Activated T-cell treated with anti-CD3 and anti-CD28 coated beads, Interleukin-2, amount 50 U/mL, for 72 hours (primary cell): ENCODE measurements around the gene MED15. TPM values are rescaled to one million over a fixed set of nuclear protein-coding genes. Genes with fewer than 3 reads are reported as not detected.
A peak's percentile ranks its signal among the peaks of the same experiment; 100 is the strongest.
"Not testable (repeated sequence)": the region's sequence is repeated elsewhere in the genome, so short reads cannot be mapped to it uniquely, and the experiment has no call there.

ENCODE experiments used
- ATAC-seq, 2 donors: fragments of 150-1000 bp; cut with Tn5 transposase; replicated peaks in 1 of 2; 2 replicates each; pipeline ENCODE4 v1.10.0; 2021; ENCODE audit warnings: moderate library complexity in 2 of 2, mild to moderate bottlenecking in 1 of 2
- DNase-seq, 2 donors: peaks; one replicate each; pipeline ENCODE4 v3.0.0; 2021 to 2022; ENCODE audit warnings: mixed read lengths in 1 of 2
- H3K27ac Mint-ChIP-seq: one replicate; pipeline ENCODE4 v1.8.0; 2022; ENCODE audit warnings: mild to moderate bottlenecking, moderate library complexity, mixed read lengths
- H3K27me3 Mint-ChIP-seq: one replicate; pipeline ENCODE4 v1.8.0; 2022; ENCODE audit warnings: low read depth, mixed read lengths
- H3K36me3 Mint-ChIP-seq, 2 donors: one replicate each; pipeline ENCODE4 v1.8.0; 2022; ENCODE audit warnings: mixed read lengths in 2 of 2, mild to moderate bottlenecking in 1 of 2; ENCODE audit not compliant: insufficient read depth in 2 of 2
- H3K4me1 Mint-ChIP-seq: one replicate; pipeline ENCODE4 v1.8.0; 2022; ENCODE audit warnings: low read depth, mixed read lengths
- H3K4me3 Mint-ChIP-seq, 2 donors: one replicate each; pipeline ENCODE4 v1.8.0; 2022; ENCODE audit warnings: mild to moderate bottlenecking in 2 of 2, mixed read lengths in 2 of 2, moderate library complexity in 2 of 2
- H3K9me3 Mint-ChIP-seq, 2 donors: one replicate each; pipeline ENCODE4 v1.8.0; 2022; ENCODE audit warnings: mixed read lengths in 2 of 2
- total RNA-seq, 2 donors: library from RNA; stranded (reverse); gene quantifications; one replicate each; pipeline ENCODE4 v1.2.3, GENCODE V29; 2022

MED15 gene
- total RNA-seq, 2 donors from 2014 or later, result 106 to 113 TPM

GRCh38 chr22:20470525-20470924 is 36.9 kb upstream of the MED15 start:
- H3K27me3 Mint-ChIP-seq, result not testable (repeated sequence)

GRCh38 chr22:20471126-20471833 is 36.1 kb upstream of the MED15 start:
- Mint-ChIP-seq H3K36me3 (peaks cover 2 to 7% of the 10 kb centered on the region in 2 donors), H3K4me3 (no peak overlapping the region), H3K4me1 (peaks cover 57% of the 10 kb centered on the region), H3K27me3 (no peaks in the 10 kb centered on the region), H3K27ac (peak overlapping the region; percentile 67), H3K9me3 (no peaks in the 10 kb centered on the region)
- ATAC-seq, result no peak
- DNase-seq, result no peak

More at GRCh38 chr22:20470525-20470924, 36.9 kb upstream of the MED15 start:
- H3K4me3 Mint-ChIP-seq, ATAC-seq, H3K36me3 Mint-ChIP-seq, DNase-seq, H3K9me3 Mint-ChIP-seq: not testable (repeated sequence)
- H3K4me1 Mint-ChIP-seq, result peaks cover 55% of the 10 kb centered on the region
- H3K27ac Mint-ChIP-seq, result peak overlapping the region; percentile 33

DNA sequence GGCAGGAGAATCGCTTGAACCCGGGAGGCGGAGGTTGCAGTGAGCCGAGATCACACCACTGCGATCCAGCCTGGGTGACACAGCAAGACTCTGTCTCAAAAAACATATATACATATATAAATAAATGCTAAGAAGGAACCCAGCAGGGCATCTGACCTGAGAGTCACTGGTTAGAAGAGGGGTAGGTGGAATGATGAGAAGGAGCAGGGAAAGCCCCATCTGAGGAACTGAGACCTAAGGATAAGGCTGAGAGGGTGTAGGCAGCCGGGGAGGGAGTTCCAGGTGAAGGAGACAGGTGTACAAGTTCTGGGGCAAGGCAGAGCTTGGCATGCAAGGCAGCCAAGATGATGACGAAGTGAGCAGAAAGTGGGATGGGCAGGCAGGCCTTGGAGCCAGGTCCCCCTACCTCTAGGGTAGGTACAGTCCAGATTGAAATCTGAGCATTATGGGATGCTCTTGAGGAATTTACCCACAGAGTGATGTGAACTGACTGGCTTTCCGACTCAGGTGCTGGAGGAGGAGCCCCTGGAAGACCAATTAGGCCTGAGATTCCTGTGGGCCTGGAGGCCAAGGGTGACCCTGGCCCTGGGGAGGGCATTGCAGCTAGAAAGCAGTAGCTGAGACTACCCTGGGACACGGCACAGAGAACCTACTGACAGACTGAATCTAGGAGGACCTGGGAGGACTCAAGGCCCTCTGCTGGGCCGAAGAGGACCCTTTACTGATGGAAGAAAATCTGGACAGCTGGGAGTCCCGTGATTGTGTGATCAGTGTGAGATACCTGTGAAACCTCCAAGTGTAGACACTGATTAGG is 34.6 kb upstream of the MED15 start:
- DNase-seq (no peak), ATAC-seq (no peak)
- Mint-ChIP-seq H3K27me3 (no peaks in the 10 kb centered on the region), H3K9me3 (no peaks in the 10 kb centered on the region), H3K4me3 (no peak overlapping the region), H3K27ac (peak overlapping the region; percentile 25), H3K36me3 (peaks cover 2 to 7% of the 10 kb centered on the region in 2 donors), H3K4me1 (peaks cover 57% of the 10 kb centered on the region)

DNA sequence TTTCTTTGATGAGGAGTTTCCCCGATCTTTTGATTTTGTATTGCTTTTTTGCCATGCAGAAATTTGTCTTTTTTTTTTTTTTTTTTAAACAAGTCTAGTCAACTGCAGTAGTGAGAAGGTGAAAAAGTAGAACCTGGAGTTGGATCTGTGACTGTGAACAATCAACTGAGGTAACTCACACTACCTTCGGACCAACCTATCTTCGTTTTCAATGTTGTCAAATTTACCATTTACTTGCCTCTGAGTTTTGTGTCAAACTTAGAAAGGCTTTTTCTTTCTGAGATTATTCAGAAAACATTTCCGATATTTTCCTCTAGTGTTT is 32.3 kb upstream of the MED15 start:
- peak overlapping the region; percentile 69 to 90 for H3K4me3 Mint-ChIP-seq
- peak overlapping the region; percentile 99 for H3K27ac Mint-ChIP-seq
- H3K4me1 Mint-ChIP-seq, result peaks cover 50% of the 10 kb centered on the region

GRCh38 chr22:20475569-20475968 is 31.8 kb upstream of the MED15 start:
- Mint-ChIP-seq H3K27ac (peak overlapping the region; percentile 99), H3K4me1 (peaks cover 54% of the 10 kb centered on the region), H3K4me3 (peak overlapping the region; percentile 69 to 90)
- not testable (repeated sequence) for ATAC-seq, H3K36me3 Mint-ChIP-seq, H3K9me3 Mint-ChIP-seq, DNase-seq, H3K27me3 Mint-ChIP-seq

More for the DNA sequence above, 32.3 kb upstream of the MED15 start:
- no peaks in the 10 kb centered on the region for H3K9me3 Mint-ChIP-seq
- DNase-seq (no peak), ATAC-seq (no peak)
- peaks cover 2 to 5% of the 10 kb centered on the region in 2 donors for H3K36me3 Mint-ChIP-seq
- no peaks in the 10 kb centered on the region for H3K27me3 Mint-ChIP-seq

GRCh38 chr22:20478059-20478458 is 29.4 kb upstream of the MED15 start:
- H3K4me1 Mint-ChIP-seq, result peaks cover 43% of the 10 kb centered on the region
- not testable (repeated sequence) for DNase-seq, ATAC-seq, H3K36me3 Mint-ChIP-seq, H3K27me3 Mint-ChIP-seq, H3K4me3 Mint-ChIP-seq, H3K9me3 Mint-ChIP-seq, H3K27ac Mint-ChIP-seq

DNA sequence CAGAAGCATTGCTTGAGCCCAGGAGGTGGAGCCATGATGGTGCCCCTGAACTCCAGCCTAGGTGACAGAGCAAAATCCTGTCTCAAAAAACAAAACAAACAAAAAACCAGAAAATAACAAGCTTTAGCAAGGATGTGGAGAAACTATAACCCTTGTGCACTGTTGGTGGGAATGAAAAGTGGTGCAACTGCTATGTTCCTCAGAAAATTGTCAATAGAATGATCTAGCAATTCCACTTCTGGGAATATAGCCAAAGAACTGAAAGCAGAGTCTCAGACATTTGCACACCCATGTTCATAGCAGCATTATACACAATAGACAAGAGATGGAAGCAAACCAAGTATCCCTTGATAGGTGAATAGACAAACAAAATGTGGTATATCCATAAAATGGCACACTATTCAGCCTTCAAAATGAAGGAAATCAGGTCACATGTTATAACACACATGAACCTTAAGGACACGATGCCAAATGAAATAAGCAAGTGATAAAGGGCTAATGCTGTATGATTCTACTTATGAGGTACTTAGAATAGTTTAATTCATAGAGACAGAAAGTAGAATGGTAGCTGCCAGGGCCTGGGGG is 27.7 kb upstream of the MED15 start:
- H3K9me3 Mint-ChIP-seq, result no peaks in the 10 kb centered on the region
- no peak for ATAC-seq
- DNase-seq, result no peak
- peaks cover 34% of the 10 kb centered on the region for H3K4me1 Mint-ChIP-seq
- H3K36me3 Mint-ChIP-seq, result no peaks in the 10 kb centered on the region
- no peak overlapping the region for H3K4me3 Mint-ChIP-seq
- H3K27me3 Mint-ChIP-seq, result no peaks in the 10 kb centered on the region
- H3K27ac Mint-ChIP-seq, result no peak overlapping the region

DNA sequence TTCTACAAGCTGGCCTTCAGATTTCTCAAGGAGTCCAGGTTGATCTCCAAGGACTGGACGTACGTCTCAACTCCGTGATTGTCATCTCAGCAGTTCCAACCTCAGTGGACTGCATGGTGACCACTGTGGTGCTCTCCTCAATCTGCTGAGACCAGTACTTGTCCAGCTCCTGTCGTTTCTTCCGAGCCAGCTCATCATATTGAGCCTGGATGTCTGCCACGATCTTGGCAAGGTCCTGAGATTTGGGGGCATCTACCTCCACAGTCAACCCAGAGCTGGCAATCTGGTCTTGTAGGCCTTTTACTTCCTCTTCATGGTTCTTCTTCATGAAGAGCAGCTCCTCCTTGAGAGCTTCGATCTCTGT is 24.3 kb upstream of the MED15 start:
- not testable (repeated sequence) for H3K27ac Mint-ChIP-seq, H3K4me3 Mint-ChIP-seq, DNase-seq, H3K27me3 Mint-ChIP-seq, H3K9me3 Mint-ChIP-seq, ATAC-seq, H3K36me3 Mint-ChIP-seq
- peaks cover 16% of the 10 kb centered on the region for H3K4me1 Mint-ChIP-seq

GRCh38 chr22:20483771-20484170 is 23.6 kb upstream of the MED15 start:
- Mint-ChIP-seq H3K9me3 (no peaks in the 10 kb centered on the region), H3K36me3 (peaks cover 0 to 2% of the 10 kb centered on the region in 2 donors)

GRCh38 chr22:20484948-20485683 is 22.3 kb upstream of the MED15 start:
- Mint-ChIP-seq H3K36me3 (peaks cover 0 to 2% of the 10 kb centered on the region in 2 donors), H3K27ac (no peak overlapping the region), H3K27me3 (no peaks in the 10 kb centered on the region), H3K4me1 (peaks cover 26% of the 10 kb centered on the region), H3K4me3 (no peak overlapping the region), H3K9me3 (no peaks in the 10 kb centered on the region)
- ATAC-seq (no peak), DNase-seq (no peak)

More at GRCh38 chr22:20483771-20484170, 23.6 kb upstream of the MED15 start:
- Mint-ChIP-seq H3K4me1 (peaks cover 20% of the 10 kb centered on the region), H3K4me3 (no peak overlapping the region), H3K27ac (no peak overlapping the region), H3K27me3 (no peaks in the 10 kb centered on the region)
- ATAC-seq, result no peak
- DNase-seq, result no peak

GRCh38 chr22:20486229-20486628 is 21.2 kb upstream of the MED15 start:
- peaks cover 0 to 2% of the 10 kb centered on the region in 2 donors for H3K36me3 Mint-ChIP-seq
- H3K27me3 Mint-ChIP-seq, result no peaks in the 10 kb centered on the region
- H3K9me3 Mint-ChIP-seq, result no peaks in the 10 kb centered on the region
- peaks cover 33% of the 10 kb centered on the region for H3K4me1 Mint-ChIP-seq
- H3K4me3 Mint-ChIP-seq, result no peak overlapping the region
- DNase-seq, result no peak
- ATAC-seq, result no peak
- no peak overlapping the region for H3K27ac Mint-ChIP-seq

DNA sequence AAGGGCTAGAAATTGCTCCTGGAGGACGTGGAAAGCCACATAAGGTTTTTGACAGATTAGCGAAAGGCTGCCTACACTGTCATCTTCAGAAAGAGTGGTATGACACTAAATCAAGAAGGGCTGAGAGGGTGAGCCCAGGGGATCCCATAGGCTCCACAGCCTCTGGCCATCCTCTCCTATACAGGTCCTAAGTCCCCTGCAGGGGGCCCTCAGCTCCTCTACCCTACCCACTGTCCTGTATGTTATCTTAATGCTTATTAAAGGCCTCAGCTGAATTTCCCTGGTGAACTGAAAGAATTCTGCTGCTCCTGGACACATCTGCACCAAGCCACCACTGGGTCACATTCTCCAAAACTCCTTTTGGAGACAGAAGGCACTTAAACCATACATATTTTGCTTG is 19.7 kb upstream of the MED15 start:
- H3K27me3 Mint-ChIP-seq, result no peaks in the 10 kb centered on the region
- no peaks in the 10 kb centered on the region for H3K9me3 Mint-ChIP-seq
- no peak overlapping the region for H3K4me3 Mint-ChIP-seq
- ATAC-seq, result no peak
- no peak for DNase-seq
- H3K27ac Mint-ChIP-seq, result no peak overlapping the region
- H3K36me3 Mint-ChIP-seq, result peaks cover 0 to 2% of the 10 kb centered on the region in 2 donors
- H3K4me1 Mint-ChIP-seq, result peaks cover 48% of the 10 kb centered on the region

DNA sequence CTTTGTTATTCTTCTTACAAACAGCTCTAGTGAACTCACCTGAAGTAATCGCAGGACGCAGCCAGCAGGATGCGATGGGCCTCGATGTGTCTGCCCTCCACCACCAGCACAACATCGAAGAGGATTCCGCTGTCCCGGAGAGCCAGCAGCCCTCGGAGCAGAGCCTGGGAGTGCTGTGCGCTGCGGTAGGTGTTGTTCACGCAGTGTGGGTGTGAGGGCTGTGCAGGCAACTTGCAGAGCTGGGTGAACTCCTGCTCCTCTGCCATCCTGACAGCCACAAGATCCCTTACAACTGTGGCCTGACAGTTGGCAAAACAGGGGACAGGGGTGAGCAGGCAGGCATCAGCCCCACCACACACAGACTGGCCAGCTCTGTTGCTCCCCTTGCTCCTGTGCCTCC is 18.5 kb upstream of the MED15 start:
- H3K4me3 Mint-ChIP-seq, result no peak overlapping the region
- ATAC-seq (no peak), DNase-seq (no peak)
- no peaks in the 10 kb centered on the region for H3K27me3 Mint-ChIP-seq
- H3K4me1 Mint-ChIP-seq, result peaks cover 59% of the 10 kb centered on the region
- peaks cover 0 to 2% of the 10 kb centered on the region in 2 donors for H3K36me3 Mint-ChIP-seq
- H3K27ac Mint-ChIP-seq, result no peak overlapping the region
- no peaks in the 10 kb centered on the region for H3K9me3 Mint-ChIP-seq
